WERI-Rb-1 (cell line): ENCODE results near the gene PTPN11.
"Not testable (repeated sequence)": the region's sequence is repeated elsewhere in the genome, so short reads cannot be mapped to it uniquely, and the experiment has no call there.

Experiments
- DNase-seq: peaks from one replicate; pipeline ENCODE4 v3.0.0-alpha.2; 2020
- H3K27ac ChIP-seq: fragments of 250-450 bp; sonication (Bioruptor Pico); 2 replicates; pipeline ENCODE4 v1.5.1; 2020; ENCODE audit warnings: mild to moderate bottlenecking, moderate library complexity
- H3K27me3 ChIP-seq: fragments of 250-450 bp; sonication (Bioruptor Pico); 2 replicates; pipeline ENCODE4 v1.5.1; 2021; ENCODE audit warnings: mild to moderate bottlenecking, low read depth, moderate library complexity; ENCODE audit not compliant: insufficient read depth, severe bottlenecking
- H3K36me3 ChIP-seq: fragments of 250-450 bp; sonication (Bioruptor Pico); 2 replicates; pipeline ENCODE4 v1.5.1; 2020; ENCODE audit warnings: mild to moderate bottlenecking, moderate library complexity
- H3K4me3 ChIP-seq: 2 replicates; pipeline ENCODE4 v1.5.1; 2011; ENCODE audit warnings: low read depth, mild to moderate bottlenecking, control low read depth, low read length
- H3K9me3 ChIP-seq: fragments of 250-450 bp; sonication (Bioruptor Pico); 2 replicates; pipeline ENCODE4 v1.5.1; 2021; ENCODE audit warnings: mild to moderate bottlenecking, moderate library complexity; ENCODE audit not compliant: severe bottlenecking
- TF ChIP-seq, protein P1 (sequence below): IDR thresholded peaks from 2 replicates; pipeline ENCODE4 v1.5.1; 2011; ENCODE audit warnings: low read depth, mild to moderate bottlenecking, control low read depth, inconsistent platforms, low read length

Gene PTPN11

DNA sequence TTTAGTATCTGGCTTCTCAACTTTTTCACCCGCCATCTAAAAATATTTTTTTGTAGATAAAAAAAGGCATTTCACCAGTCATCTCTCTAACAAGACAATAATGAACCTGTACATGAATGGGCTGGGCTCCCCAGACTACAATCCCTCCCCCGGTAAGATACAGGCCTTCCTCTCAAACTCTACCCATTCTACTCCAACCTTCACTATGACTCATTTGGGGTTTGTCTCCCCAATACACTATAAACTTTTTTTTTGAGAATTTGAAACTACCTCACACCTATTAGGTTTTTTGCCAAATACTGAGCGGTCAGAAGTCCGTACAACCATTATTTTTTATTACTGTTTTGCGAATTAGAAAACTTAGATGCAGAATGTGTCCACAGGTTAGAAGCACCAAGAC, 10.1 kb upstream of the PTPN11 start:
- Histone ChIP-seq H3K27me3 (no peaks in the 10 kb centered on the region), H3K27ac (peak overlapping the region; percentile 95), H3K4me3 (peak overlapping the region; percentile 83), H3K9me3 (no peaks in the 10 kb centered on the region), H3K36me3 (peaks cover 54% of the 10 kb centered on the region)
- TF ChIP-seq, protein P1, sequence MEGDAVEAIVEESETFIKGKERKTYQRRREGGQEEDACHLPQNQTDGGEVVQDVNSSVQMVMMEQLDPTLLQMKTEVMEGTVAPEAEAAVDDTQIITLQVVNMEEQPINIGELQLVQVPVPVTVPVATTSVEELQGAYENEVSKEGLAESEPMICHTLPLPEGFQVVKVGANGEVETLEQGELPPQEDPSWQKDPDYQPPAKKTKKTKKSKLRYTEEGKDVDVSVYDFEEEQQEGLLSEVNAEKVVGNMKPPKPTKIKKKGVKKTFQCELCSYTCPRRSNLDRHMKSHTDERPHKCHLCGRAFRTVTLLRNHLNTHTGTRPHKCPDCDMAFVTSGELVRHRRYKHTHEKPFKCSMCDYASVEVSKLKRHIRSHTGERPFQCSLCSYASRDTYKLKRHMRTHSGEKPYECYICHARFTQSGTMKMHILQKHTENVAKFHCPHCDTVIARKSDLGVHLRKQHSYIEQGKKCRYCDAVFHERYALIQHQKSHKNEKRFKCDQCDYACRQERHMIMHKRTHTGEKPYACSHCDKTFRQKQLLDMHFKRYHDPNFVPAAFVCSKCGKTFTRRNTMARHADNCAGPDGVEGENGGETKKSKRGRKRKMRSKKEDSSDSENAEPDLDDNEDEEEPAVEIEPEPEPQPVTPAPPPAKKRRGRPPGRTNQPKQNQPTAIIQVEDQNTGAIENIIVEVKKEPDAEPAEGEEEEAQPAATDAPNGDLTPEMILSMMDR: no peak
- no peak for DNase-seq

DNA sequence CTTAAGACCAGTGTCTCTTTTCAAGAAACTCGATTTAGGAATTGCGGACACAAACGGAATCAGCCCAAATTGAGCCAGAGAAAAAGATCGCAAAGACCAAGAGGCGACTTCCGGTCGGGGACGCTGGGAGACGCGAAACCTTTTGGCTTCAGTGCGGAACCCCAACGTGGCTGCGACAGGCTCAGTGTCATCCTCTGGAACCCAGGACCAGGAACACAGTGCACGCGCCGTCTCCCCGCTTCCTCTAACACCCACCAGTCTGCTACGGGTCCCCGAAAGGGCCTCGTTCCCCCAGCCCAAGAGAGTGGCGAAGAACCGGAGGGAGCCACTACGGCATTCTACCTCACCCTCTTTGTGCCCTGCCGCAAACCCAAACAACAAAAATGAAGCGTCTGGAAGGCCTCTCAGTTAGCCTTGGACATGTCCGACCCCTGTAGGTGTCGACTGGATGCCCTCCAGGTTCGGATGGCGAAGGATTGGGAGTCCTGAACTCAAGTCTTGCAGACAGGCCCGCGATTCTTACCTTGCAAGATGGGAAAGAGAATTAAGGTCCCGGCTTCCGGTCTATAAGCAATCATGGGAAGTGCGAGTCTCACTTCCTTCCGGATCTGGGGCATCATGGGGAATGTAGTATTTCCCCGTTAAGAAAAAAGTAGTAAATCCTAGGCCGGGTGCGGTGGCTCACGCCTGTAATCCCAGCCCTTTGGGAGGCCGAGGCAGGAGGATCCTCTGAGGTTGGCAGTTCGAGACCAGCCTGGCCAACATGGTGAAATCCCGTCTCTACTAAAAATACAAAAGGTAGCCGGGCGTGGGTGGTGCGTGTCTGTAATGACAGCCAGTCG, 9.5 kb upstream of the PTPN11 start, which contains the start of gene RPL6:
Gene RPL6, minus strand, starts transcription at position 542 of the 842 bp plus-strand sequence. CDS start 949 bp downstream, outside the sequence.
- no peaks in the 10 kb centered on the region for H3K9me3 ChIP-seq

DNA sequence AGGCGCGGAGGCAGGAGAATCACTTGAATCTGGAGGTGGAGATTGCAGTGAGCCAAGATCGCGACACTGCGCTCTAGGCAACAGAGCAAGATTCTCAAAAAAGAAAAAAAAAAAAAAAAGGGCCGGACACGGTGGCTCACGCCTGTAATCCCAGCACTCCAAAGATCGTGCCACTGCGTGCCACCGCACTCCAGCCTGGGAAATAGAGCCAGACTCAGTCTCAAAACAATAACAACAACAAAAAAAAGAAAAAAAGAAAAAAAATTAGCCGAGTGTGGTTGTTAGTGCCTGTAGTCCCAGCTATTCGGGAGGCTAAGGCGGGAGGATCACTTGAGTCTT, 8.9 kb upstream of the PTPN11 start:
- Histone ChIP-seq H3K9me3 (no peaks in the 10 kb centered on the region), H3K4me3 (no peak overlapping the region), H3K27me3 (no peaks in the 10 kb centered on the region), H3K27ac (no peak overlapping the region), H3K36me3 (peaks cover 44% of the 10 kb centered on the region)
- TF ChIP-seq, protein P1: no peak
- no peak for DNase-seq

More for the DNA sequence above, 9.5 kb upstream of the PTPN11 start, which contains the start of gene RPL6:
- H3K27ac ChIP-seq: peak within 1 kb of the TSS; percentile 95
- TF ChIP-seq, protein P1: no peak
- H3K27me3 ChIP-seq: no peaks in the 10 kb centered on the region
- H3K36me3 ChIP-seq: peaks cover 50% of the 10 kb centered on the region
- H3K4me3 ChIP-seq: peak within 1 kb of the TSS; percentile 83
- peak; percentile 80 for DNase-seq

DNA sequence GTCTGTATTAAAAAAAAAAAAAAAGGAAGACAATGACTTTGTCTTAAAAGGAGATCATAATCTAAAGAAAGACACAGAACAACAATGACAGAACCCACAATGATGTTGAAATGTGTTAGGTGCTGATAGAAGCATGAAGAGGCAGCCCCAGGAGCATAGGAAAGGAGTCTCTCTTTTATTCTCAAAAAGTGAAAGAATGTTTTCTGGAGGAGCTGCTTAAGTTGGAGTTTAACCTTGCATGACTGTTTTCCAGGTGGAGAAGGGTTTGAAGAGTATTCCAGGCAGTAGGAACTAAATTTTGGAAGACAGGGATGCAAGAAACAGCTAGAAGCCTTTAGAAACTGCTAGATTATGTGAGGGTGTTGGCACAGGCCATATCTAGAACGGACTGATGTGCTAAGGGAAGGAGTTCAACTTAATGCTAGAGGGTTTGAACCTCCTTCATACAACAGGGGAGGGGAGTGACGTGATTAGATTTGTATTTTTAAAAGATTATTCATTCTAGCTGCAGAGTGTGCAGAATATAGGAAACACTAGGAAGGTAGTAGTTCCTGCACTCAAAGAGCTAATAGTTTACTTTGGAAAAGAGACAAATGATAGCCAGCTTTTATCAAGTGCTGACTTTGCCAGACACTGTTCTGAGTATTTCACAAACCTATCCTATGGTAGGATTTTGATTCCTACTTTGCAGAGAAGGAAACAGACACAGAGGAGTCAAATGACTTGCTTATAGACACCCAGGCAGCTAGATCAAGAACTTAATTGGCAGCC, 4.7 kb upstream of the PTPN11 start:
- peaks cover 2% of the 10 kb centered on the region for H3K36me3 ChIP-seq
- H3K9me3 ChIP-seq: no peaks in the 10 kb centered on the region
- H3K27ac ChIP-seq: no peak overlapping the region
- DNase-seq: no peak
- no peak overlapping the region for H3K4me3 ChIP-seq
- H3K27me3 ChIP-seq: no peaks in the 10 kb centered on the region
- TF ChIP-seq, protein P1: no peak

DNA sequence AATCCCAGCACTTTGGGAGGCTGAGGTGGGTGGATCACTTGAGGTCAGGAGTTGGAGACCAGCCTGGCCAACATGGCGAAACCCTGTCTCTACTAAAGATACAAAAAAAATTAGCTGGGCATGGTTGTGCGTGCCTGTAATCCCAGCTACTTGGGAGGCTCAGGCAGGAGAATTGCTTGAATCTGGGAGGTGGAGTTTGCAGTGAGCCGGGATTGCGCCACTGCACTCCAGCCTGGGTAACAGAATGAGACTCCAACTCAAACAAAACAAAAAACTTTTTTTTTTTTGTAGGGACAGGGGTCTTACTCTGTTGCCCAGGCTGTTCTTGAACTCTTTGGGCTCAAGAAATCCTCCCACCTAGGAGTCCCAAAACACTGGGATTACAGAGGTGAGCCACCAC, 3.3 kb upstream of the PTPN11 start:
- not testable (repeated sequence) for DNase-seq, H3K36me3 ChIP-seq, H3K27ac ChIP-seq, H3K4me3 ChIP-seq, H3K27me3 ChIP-seq, H3K9me3 ChIP-seq

DNA sequence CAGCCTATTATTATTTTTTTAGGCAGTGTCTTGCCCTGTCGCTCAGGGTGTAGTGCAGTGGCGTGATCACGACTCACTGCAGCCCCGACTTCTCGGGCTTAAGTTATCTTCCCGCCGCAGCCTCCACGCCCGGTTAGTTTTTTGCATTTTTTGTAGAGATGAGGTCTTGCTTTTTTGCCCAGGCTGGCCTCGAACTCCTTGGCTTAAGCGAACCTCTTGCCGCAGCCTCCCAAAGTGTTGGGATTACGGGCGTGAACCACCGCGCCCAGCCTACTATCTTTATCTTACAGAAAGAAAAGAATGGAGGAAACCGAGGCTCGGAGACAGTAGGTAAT, 507 bp upstream of the PTPN11 start:
- Histone ChIP-seq H3K9me3 (no peaks in the 10 kb centered on the region), H3K4me3 (peak overlapping the region; percentile 97), H3K36me3 (no peaks in the 10 kb centered on the region), H3K27ac (peak overlapping the region; percentile 86), H3K27me3 (no peaks in the 10 kb centered on the region)
- DNase-seq: no peak
- TF ChIP-seq, protein P1: no peak
